OCI-LY1 (cell line): ENCODE measurements around the gene FTO.

Source experiments
- H2AFZ ChIP-seq: fragments of 200-600 bp; sonication (generic), shearing (Covaris generic); 2 replicates; pipeline ENCODE4 v1.6.0; 2014; ENCODE audit warnings: antibody characterized with exemption, mild to moderate bottlenecking, low read length
- H3F3A ChIP-seq: fragments of 200-600 bp; sonication (generic), shearing (Covaris generic); 2 replicates; pipeline ENCODE4 v1.6.0; 2014; ENCODE audit warnings: mild to moderate bottlenecking, antibody characterized with exemption, low read length, moderate library complexity; ENCODE audit not compliant: insufficient read depth
- H3K27ac ChIP-seq: fragments of 200-600 bp; sonication (generic); 2 replicates; pipeline ENCODE4 v1.5.1; 2014; ENCODE audit warnings: low read length, mixed run types, mild to moderate bottlenecking, low read depth; ENCODE audit not compliant: poor library complexity, severe bottlenecking
- H3K27me3 ChIP-seq: fragments of 200-600 bp; sonication (generic); 2 replicates; pipeline ENCODE4 v1.6.0; 2014; ENCODE audit warnings: antibody characterized with exemption, mild to moderate bottlenecking, low read length, moderate library complexity; ENCODE audit not compliant: insufficient read depth
- H3K36me3 ChIP-seq: fragments of 200-600 bp; sonication (generic); 2 replicates; pipeline ENCODE4 v1.6.1; 2014; ENCODE audit warnings: mild to moderate bottlenecking, antibody characterized with exemption, low read length, moderate library complexity, mixed read lengths; ENCODE audit not compliant: insufficient read depth
- H3K4me1 ChIP-seq: fragments of 200-600 bp; sonication (generic); 2 replicates; pipeline ENCODE4 v1.5.1; 2014; ENCODE audit warnings: mild to moderate bottlenecking, low read length, moderate library complexity; ENCODE audit not compliant: insufficient read depth, severe bottlenecking
- H3K4me2 ChIP-seq: fragments of 200-600 bp; sonication (generic), shearing (Covaris generic); 2 replicates; pipeline ENCODE4 v1.6.1; 2014; ENCODE audit warnings: low read length
- H3K4me3 ChIP-seq: fragments of 200-600 bp; sonication (generic); 2 replicates; pipeline ENCODE4 v1.5.1; 2014; ENCODE audit warnings: low read length, low read depth, mild to moderate bottlenecking, mixed read lengths; ENCODE audit not compliant: poor library complexity, severe bottlenecking
- H3K79me2 ChIP-seq: fragments of 200-600 bp; shearing (Covaris generic); 2 replicates; pipeline ENCODE4 v1.6.1; 2016; ENCODE audit warnings: mixed run types, low read length, mixed read lengths; ENCODE audit not compliant: insufficient read depth
- H3K9ac ChIP-seq: fragments of 200-600 bp; sonication (generic), shearing (Covaris generic); 2 replicates; pipeline ENCODE4 v1.6.1; 2014; ENCODE audit warnings: mild to moderate bottlenecking, low read length, mixed read lengths
- H3K9me2 ChIP-seq: fragments of 200-600 bp; sonication (generic), shearing (Covaris generic); 2 replicates; pipeline ENCODE4 v1.6.1; 2014; ENCODE audit warnings: low read depth, mild to moderate bottlenecking, low read length, mixed read lengths
- H3K9me3 ChIP-seq: fragments of 200-600 bp; shearing (Covaris generic); 2 replicates; pipeline ENCODE4 v1.6.1; 2014; ENCODE audit warnings: low read length, mixed read lengths
- H4K20me1 ChIP-seq: fragments of 200-600 bp; sonication (generic), shearing (Covaris generic); 2 replicates; pipeline ENCODE4 v1.6.0; 2016; ENCODE audit warnings: mild to moderate bottlenecking, low read length; ENCODE audit not compliant: insufficient read depth
- EZH2 ChIP-seq: fragments of 200-600 bp; sonication (generic), shearing (Covaris generic); IDR thresholded peaks from 2 replicates; pipeline ENCODE4 v1.8.0; 2017; ENCODE audit warnings: borderline replicate concordance, mixed run types, mild to moderate bottlenecking, antibody characterized with exemption, low read length, moderate library complexity, mixed read lengths
- TF ChIP-seq, protein P1 (sequence below): fragments of 200-600 bp; sonication (generic), shearing (Covaris generic); IDR thresholded peaks from 2 replicates; pipeline ENCODE4 v1.5.1; 2017; ENCODE audit warnings: mild to moderate bottlenecking, antibody characterized with exemption, low read length, moderate library complexity, mixed read lengths

Gene FTO

DNA sequence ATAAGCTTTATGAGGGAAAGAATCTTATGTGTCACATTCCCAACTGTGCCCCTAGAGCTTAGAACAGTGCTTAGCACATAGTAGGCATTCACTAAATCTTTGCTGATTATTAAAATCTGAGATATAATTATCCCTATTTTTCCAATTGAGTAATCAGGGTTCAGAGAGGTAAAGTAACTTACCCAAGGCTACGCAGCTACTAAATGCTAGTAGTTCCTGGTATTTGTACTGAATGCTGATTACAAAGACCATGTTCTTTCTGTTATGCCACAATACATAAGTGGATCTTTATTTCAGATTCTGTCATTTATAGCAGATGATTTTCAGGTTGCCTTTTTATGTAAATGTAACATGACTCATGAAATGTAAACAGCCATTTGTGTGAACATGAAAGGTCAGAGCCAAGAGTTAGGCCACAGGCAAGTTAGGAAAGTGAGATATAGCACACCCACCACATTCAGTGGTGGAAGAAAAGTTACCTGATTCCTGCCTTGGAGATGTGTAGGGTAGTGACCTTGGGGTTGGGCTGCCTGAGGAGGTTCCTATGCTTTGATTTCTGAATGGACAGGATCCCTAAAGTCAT lies 77.2 kb downstream of the FTO start:
- H3F3A ChIP-seq, result no peaks in the 10 kb centered on the region
- no peaks in the 10 kb centered on the region for H3K79me2 ChIP-seq
- no peak overlapping the region for H3K27ac ChIP-seq
- no peaks in the 10 kb centered on the region for H3K9me3 ChIP-seq
- H3K4me2 ChIP-seq, result no peak overlapping the region
- no peaks in the 10 kb centered on the region for H3K9me2 ChIP-seq
- TF ChIP-seq EZH2, result no peak
- TF ChIP-seq, protein P1, sequence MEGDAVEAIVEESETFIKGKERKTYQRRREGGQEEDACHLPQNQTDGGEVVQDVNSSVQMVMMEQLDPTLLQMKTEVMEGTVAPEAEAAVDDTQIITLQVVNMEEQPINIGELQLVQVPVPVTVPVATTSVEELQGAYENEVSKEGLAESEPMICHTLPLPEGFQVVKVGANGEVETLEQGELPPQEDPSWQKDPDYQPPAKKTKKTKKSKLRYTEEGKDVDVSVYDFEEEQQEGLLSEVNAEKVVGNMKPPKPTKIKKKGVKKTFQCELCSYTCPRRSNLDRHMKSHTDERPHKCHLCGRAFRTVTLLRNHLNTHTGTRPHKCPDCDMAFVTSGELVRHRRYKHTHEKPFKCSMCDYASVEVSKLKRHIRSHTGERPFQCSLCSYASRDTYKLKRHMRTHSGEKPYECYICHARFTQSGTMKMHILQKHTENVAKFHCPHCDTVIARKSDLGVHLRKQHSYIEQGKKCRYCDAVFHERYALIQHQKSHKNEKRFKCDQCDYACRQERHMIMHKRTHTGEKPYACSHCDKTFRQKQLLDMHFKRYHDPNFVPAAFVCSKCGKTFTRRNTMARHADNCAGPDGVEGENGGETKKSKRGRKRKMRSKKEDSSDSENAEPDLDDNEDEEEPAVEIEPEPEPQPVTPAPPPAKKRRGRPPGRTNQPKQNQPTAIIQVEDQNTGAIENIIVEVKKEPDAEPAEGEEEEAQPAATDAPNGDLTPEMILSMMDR, result no peak
- no peaks in the 10 kb centered on the region for H4K20me1 ChIP-seq
- H3K36me3 ChIP-seq, result no peaks in the 10 kb centered on the region
- no peaks in the 10 kb centered on the region for H3K27me3 ChIP-seq
- H2AFZ ChIP-seq, result no peak overlapping the region
- peaks cover 3% of the 10 kb centered on the region for H3K4me1 ChIP-seq
- no peak overlapping the region for H3K9ac ChIP-seq
- no peak overlapping the region for H3K4me3 ChIP-seq

DNA sequence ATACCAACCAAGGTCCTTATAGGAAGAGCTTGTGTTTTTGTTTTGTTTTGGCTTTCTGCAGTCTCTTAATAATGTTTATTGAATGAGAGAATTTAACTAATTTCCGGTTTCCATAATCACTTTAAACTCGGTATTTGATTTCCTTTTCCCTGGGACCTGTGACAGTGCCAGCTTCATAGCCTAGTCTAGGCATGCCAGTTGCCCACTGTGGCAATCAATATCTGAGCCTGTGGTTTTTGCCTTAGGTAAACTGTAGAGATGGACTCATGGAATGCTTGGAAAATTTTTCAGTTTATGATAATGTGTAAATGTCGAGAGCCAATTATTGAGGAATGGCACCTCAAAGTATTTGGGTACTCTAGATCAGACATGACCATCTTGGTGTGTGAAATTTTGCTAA lies 78.2 kb downstream of the FTO start:
- Histone ChIP-seq H3F3A (no peaks in the 10 kb centered on the region), H3K27ac (no peak overlapping the region), H3K36me3 (no peaks in the 10 kb centered on the region), H3K4me2 (no peak overlapping the region), H2AFZ (no peak overlapping the region), H3K9me2 (no peaks in the 10 kb centered on the region), H3K9ac (no peak overlapping the region), H4K20me1 (no peaks in the 10 kb centered on the region), H3K27me3 (no peaks in the 10 kb centered on the region), H3K4me3 (no peak overlapping the region), H3K4me1 (no peaks in the 10 kb centered on the region), H3K79me2 (no peaks in the 10 kb centered on the region), H3K9me3 (no peaks in the 10 kb centered on the region)
- TF ChIP-seq EZH2, result no peak
- TF ChIP-seq, protein P1, result no peak

DNA sequence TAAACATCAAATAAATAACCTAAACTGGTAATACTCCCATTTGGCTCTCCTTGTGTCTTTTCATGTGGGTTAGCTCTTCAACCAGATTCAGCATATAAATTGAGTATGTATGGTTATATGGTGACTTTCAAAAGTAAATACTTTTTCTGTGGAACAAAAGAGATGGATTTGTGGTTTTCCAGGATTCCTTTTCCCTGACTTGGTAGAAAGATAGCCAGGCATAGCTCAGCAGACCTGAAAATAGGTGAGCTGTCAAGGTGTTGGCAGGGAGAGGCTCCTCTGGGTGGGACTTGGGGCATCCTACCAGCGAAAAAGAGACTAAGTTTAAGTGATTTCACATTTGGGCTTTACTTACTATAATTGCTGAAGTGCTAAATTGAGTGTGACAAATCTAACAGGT lies 80.3 kb downstream of the FTO start:
- no peaks in the 10 kb centered on the region for H3K79me2 ChIP-seq
- H3K36me3 ChIP-seq, result no peaks in the 10 kb centered on the region
- no peaks in the 10 kb centered on the region for H3K9me3 ChIP-seq
- no peak overlapping the region for H3K27ac ChIP-seq
- no peak overlapping the region for H3K9ac ChIP-seq
- no peaks in the 10 kb centered on the region for H4K20me1 ChIP-seq
- H2AFZ ChIP-seq, result no peak overlapping the region
- no peaks in the 10 kb centered on the region for H3K9me2 ChIP-seq
- H3K4me2 ChIP-seq, result no peak overlapping the region
- no peak overlapping the region for H3K4me3 ChIP-seq
- H3K4me1 ChIP-seq, result no peaks in the 10 kb centered on the region
- no peak for TF ChIP-seq EZH2
- TF ChIP-seq, protein P1, result no peak
- no peaks in the 10 kb centered on the region for H3F3A ChIP-seq
- no peaks in the 10 kb centered on the region for H3K27me3 ChIP-seq
